Measurements from ENCODE around the gene UBTD1.

The UBTD1 gene

DNA sequence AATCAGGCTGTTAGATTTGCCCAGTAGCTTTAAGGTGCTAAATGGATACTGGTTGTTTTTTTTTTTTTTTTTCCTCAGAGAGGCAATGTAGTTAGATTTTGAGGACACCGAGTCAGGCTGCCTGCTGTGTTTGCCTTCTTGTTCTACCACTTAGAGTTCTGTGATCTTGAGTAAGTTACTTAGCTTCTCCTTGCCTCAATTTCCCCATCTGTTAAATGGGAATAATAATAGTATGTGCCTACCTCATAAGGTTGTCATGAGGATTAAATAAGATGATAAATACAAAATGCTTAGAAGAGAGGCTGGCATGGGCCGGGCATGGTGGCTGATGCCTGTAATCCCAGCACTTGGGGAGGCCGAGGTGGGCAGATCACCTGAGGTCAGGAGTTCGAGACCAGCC, 120.0 kb downstream of the UBTD1 start:
- TF ChIP-seq, protein P1, sequence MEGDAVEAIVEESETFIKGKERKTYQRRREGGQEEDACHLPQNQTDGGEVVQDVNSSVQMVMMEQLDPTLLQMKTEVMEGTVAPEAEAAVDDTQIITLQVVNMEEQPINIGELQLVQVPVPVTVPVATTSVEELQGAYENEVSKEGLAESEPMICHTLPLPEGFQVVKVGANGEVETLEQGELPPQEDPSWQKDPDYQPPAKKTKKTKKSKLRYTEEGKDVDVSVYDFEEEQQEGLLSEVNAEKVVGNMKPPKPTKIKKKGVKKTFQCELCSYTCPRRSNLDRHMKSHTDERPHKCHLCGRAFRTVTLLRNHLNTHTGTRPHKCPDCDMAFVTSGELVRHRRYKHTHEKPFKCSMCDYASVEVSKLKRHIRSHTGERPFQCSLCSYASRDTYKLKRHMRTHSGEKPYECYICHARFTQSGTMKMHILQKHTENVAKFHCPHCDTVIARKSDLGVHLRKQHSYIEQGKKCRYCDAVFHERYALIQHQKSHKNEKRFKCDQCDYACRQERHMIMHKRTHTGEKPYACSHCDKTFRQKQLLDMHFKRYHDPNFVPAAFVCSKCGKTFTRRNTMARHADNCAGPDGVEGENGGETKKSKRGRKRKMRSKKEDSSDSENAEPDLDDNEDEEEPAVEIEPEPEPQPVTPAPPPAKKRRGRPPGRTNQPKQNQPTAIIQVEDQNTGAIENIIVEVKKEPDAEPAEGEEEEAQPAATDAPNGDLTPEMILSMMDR (conservative IDR thresholded peaks at IDR 0.05; ENCODE audit: control insufficient read depth, insufficient read depth, low read depth, low read length) = no peak
- DNase-seq (ENCODE audit: low read depth) = no peak

More for the DNA sequence above, 120.0 kb downstream of the UBTD1 start:
- H3K4me3 ChIP-seq (ENCODE audit: control insufficient read depth, low read depth, low read length) = no peak overlapping the region

Data from fibroblast of mammary gland (primary cell).